Vagina (tissue), 2 donors: ENCODE data around the gene NOS3. TPM values are rescaled to one million over a fixed set of nuclear protein-coding genes. Genes with fewer than 3 reads are reported as not detected.

Source experiments
- DNase-seq, 2 donors: peaks; one replicate each; pipeline ENCODE4 v3.0.0-alpha.2; 2017; ENCODE audit errors: extremely low spot score in 2 of 2
- H3K27ac ChIP-seq: fragments of 200-600 bp; sonication (generic); one replicate; pipeline ENCODE4 v1.5.1; 2019
- H3K27me3 ChIP-seq: fragments of 200-600 bp; sonication (generic); one replicate; pipeline ENCODE4 v1.5.1; 2019
- H3K36me3 ChIP-seq, 2 donors: fragments of 200-600 bp; sonication (generic); one replicate each; pipeline ENCODE4 v1.5.1; 2017 to 2019
- H3K4me1 ChIP-seq: fragments of 200-600 bp; sonication (generic); one replicate; pipeline ENCODE4 v1.5.1; 2019
- H3K4me3 ChIP-seq, 2 donors: fragments of 200-600 bp; sonication (generic); 1 replicate in 1 of 2; 2 replicates in 1 of 2; pipeline ENCODE4 v1.5.1; 2016 to 2019
- H3K9me3 ChIP-seq: fragments of 200-600 bp; sonication (generic); one replicate; pipeline ENCODE4 v1.5.1; 2019
- CTCF ChIP-seq, 3 experiments: fragments of 450-650 bp in 2 of 3; fragments of 200-600 bp in 1 of 3; sonication (generic) in 1 of 3; IDR thresholded peaks; one replicate each; pipeline ENCODE4 v1.5.1; 2017 to 2019; ENCODE audit warnings: antibody characterized with exemption in 3 of 3, mild to moderate bottlenecking in 2 of 3, moderate library complexity in 2 of 3
- POLR2A ChIP-seq, 2 donors: fragments of 450-650 bp; IDR thresholded peaks; one replicate each; pipeline ENCODE4 v1.6.1; 2017; ENCODE audit warnings: antibody characterized with exemption in 2 of 2, mild to moderate bottlenecking in 2 of 2, moderate library complexity in 2 of 2
- POLR2AphosphoS5 ChIP-seq, 2 donors: sonication (generic); formaldehyde crosslinking; IDR thresholded peaks; one replicate each; pipeline ENCODE4 v1.9.0; 2017; ENCODE audit warnings: antibody characterized with exemption in 2 of 2, mild to moderate bottlenecking in 2 of 2, low read depth in 1 of 2; ENCODE audit not compliant: insufficient read depth in 1 of 2
- intact Hi-C: fragments of 100-400 bp; cut with DNase I; formaldehyde crosslinking; loops from one replicate; pipeline ENCODE4 v1.15.1; 2023
- total RNA-seq: library from RNA; depleted of rRNA; stranded (reverse); fragments of >200 nt; gene quantifications from one replicate; pipeline ENCODE4 v1.2.3, GENCODE V29; 2016

Gene NOS3
- total RNA-seq, 1 donor from 2014 or later = 22.8 TPM

GRCh38 chr7:150971242-150972022 lies 19.4 kb upstream of the NOS3 start:
- Histone ChIP-seq H3K9me3 (no peaks in the 10 kb centered on the region), H3K36me3 (no peaks in the 10 kb centered on the region), H3K27me3 (no peaks in the 10 kb centered on the region), H3K27ac (no peak overlapping the region), H3K4me1 (peaks cover 16% of the 10 kb centered on the region), H3K4me3 (no peak overlapping the region)
- no peak for DNase-seq
- TF ChIP-seq POLR2AphosphoS5 (IDR thresholded peaks at IDR 0.05; ENCODE audit: insufficient read depth in 1 of 2, low read depth in 1 of 2) = no peak
- no peak for TF ChIP-seq POLR2A (IDR thresholded peaks at IDR 0.05)
- TF ChIP-seq CTCF (IDR thresholded peaks at IDR 0.05) = no peak
- intact Hi-C loops = no loop called here

- intact Hi-C loops = no loop called here
- H3K27me3 ChIP-seq = no peaks in the 10 kb centered on the region
- no peak for DNase-seq
- no peaks in the 10 kb centered on the region for H3K36me3 ChIP-seq
- no peaks in the 10 kb centered on the region for H3K9me3 ChIP-seq
- TF ChIP-seq POLR2AphosphoS5 (IDR thresholded peaks at IDR 0.05; ENCODE audit: insufficient read depth in 1 of 2, low read depth in 1 of 2) (peak in 1 of 2 donors; percentile 60), CTCF (IDR thresholded peaks at IDR 0.05) (no peak), POLR2A (IDR thresholded peaks at IDR 0.05) (no peak)
- peaks cover 16% of the 10 kb centered on the region for H3K4me1 ChIP-seq
- H3K4me3 ChIP-seq = no peak overlapping the region
- no peak overlapping the region for H3K27ac ChIP-seq
These were observed 18.8 kb upstream of the NOS3 start for GRCh38 chr7:150972023-150972468.

- no peak for DNase-seq
These were observed 18.1 kb upstream of the NOS3 start for GRCh38 chr7:150972741-150973140.

DNA sequence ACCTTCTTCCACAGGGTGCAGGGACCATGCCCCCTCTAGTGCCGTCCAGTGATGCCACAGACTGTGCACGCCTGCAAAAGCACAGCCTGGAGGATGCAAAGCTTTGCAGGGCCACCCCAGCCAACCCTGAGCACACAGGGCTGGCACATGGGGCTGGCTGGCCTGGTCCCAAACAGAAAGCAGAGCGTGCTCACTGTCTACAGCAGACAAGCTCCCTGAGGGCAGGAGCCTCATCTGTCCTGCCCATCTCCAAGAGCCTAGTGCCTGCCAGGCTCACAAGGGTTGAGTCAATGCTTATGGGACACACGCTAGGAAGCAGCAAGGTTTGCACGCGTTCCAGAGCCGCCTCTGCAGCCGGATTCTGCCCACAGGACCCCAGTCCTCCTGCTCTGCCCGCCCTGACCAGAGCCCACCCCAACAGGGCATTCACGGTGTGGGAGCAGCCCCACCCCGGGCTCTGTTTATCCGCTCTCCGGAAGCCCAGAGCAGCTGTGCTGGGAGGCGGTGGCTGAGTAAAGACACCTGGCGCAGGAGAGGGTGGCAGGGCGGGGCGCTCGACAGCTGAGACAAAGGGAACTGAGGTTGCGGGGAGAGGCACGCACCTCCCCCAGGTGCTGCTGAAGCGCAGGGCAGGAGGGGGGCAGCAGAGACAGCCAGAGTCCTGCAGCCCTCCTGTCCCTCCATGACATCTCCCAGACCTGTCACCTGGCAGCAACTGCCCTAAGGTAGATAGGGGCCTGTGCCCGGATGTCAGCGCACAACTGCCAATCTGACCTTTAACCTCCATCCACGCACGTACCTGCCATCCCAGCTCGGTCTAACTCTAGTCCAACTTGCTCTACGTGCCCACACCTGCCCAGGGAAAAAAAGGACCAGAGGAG lies 17.0 kb upstream of the NOS3 start:
- intact Hi-C loops = no loop called here

More at GRCh38 chr7:150972741-150973140, 18.1 kb upstream of the NOS3 start:
- intact Hi-C loops = no loop called here
- Histone ChIP-seq H3K9me3 (no peaks in the 10 kb centered on the region), H3K4me3 (no peak overlapping the region), H3K27me3 (peaks cover 3% of the 10 kb centered on the region), H3K4me1 (peaks cover 23% of the 10 kb centered on the region), H3K36me3 (no peaks in the 10 kb centered on the region), H3K27ac (no peak overlapping the region)
- TF ChIP-seq POLR2AphosphoS5 (IDR thresholded peaks at IDR 0.05; ENCODE audit: insufficient read depth in 1 of 2, low read depth in 1 of 2) (no peak), POLR2A (IDR thresholded peaks at IDR 0.05) (no peak), CTCF (IDR thresholded peaks at IDR 0.05) (no peak)

More for the DNA sequence above, 17.0 kb upstream of the NOS3 start:
- Histone ChIP-seq H3K27me3 (peaks cover 3% of the 10 kb centered on the region), H3K4me1 (peaks cover 28% of the 10 kb centered on the region), H3K4me3 (peak overlapping the region in 1 of 2 donors; percentile 52), H3K9me3 (no peaks in the 10 kb centered on the region), H3K36me3 (no peaks in the 10 kb centered on the region), H3K27ac (no peak overlapping the region)
- no peak for DNase-seq
- no peak for TF ChIP-seq POLR2AphosphoS5 (IDR thresholded peaks at IDR 0.05; ENCODE audit: insufficient read depth in 1 of 2, low read depth in 1 of 2)
- TF ChIP-seq POLR2A (IDR thresholded peaks at IDR 0.05) = no peak
- no peak for TF ChIP-seq CTCF (IDR thresholded peaks at IDR 0.05)
